Fibroblast of lung (primary cell): ENCODE measurements around the gene ZNF853. TPM values are rescaled to one million over a fixed set of nuclear protein-coding genes. Genes with fewer than 3 reads are reported as not detected.

Experiments
- DNase-seq, 2 donors: peaks; one replicate each; pipeline versions ENCODE4 v3.0.0 to v3.0.0-alpha.2; 2010; ENCODE audit warnings: low read depth in 2 of 2
- H2AFZ ChIP-seq: 2 replicates; pipeline ENCODE4 v1.5.1; 2012; ENCODE audit warnings: low read length, control low read depth, inconsistent platforms
- H3K27ac ChIP-seq: 2 replicates; pipeline ENCODE4 v1.5.1; 2011; ENCODE audit warnings: low read length, control low read depth; ENCODE audit not compliant: insufficient read depth
- H3K27me3 ChIP-seq: 2 replicates; pipeline ENCODE4 v1.5.1; 2011; ENCODE audit warnings: mild to moderate bottlenecking, low read length; ENCODE audit not compliant: control insufficient read depth, insufficient read depth
- H3K36me3 ChIP-seq: 2 replicates; pipeline ENCODE4 v1.5.1; 2011; ENCODE audit warnings: low read length; ENCODE audit not compliant: control insufficient read depth, insufficient read depth
- H3K4me1 ChIP-seq: 2 replicates; pipeline ENCODE4 v1.5.1; 2011; ENCODE audit warnings: low read length; ENCODE audit not compliant: control insufficient read depth, insufficient read depth; ENCODE audit errors: extremely low read depth
- H3K4me2 ChIP-seq: 2 replicates; pipeline ENCODE4 v1.5.1; 2011; ENCODE audit warnings: low read length, control low read depth; ENCODE audit not compliant: insufficient read depth; ENCODE audit errors: extremely low read depth
- H3K4me3 ChIP-seq, 4 experiments: fragments of 200-600 bp in 1 of 4; sonication (generic) in 1 of 4; replicated peaks in 1 of 4; 2 replicates each; pipeline ENCODE4 v1.5.1; 2011 to 2016; ENCODE audit warnings: low read length in 4 of 4, low read depth in 3 of 4, mild to moderate bottlenecking in 3 of 4, control low read depth in 2 of 4, inconsistent platforms in 1 of 4, mixed read lengths in 1 of 4; ENCODE audit not compliant: insufficient read depth in 1 of 4; ENCODE audit errors: control extremely low read depth in 1 of 4
- H3K79me2 ChIP-seq: 2 replicates; pipeline ENCODE4 v1.5.1; 2012; ENCODE audit warnings: mild to moderate bottlenecking, low read length, inconsistent platforms; ENCODE audit not compliant: control insufficient read depth, insufficient read depth
- H3K9ac ChIP-seq: 2 replicates; pipeline ENCODE4 v1.5.1; 2011; ENCODE audit warnings: mild to moderate bottlenecking, low read length, control low read depth; ENCODE audit not compliant: insufficient read depth
- H3K9me3 ChIP-seq: 2 replicates; pipeline ENCODE4 v1.5.1; 2012; ENCODE audit warnings: low read depth, low read length; ENCODE audit not compliant: control insufficient read depth, insufficient read depth
- H4K20me1 ChIP-seq: 2 replicates; pipeline ENCODE4 v1.5.1; 2011; ENCODE audit warnings: low read length; ENCODE audit not compliant: control insufficient read depth, insufficient read depth; ENCODE audit errors: extremely low read depth
- EZH2 ChIP-seq: IDR thresholded peaks from 2 replicates; pipeline ENCODE4 v1.5.1; 2012; ENCODE audit warnings: low read length, control low read depth, mild to moderate bottlenecking; ENCODE audit errors: missing control alignments
- polyA plus RNA-seq, 2 donors: library from polyadenylated mRNA; depleted of rRNA in 1 of 2; stranded (reverse) in 1 of 2; unstranded in 1 of 2; fragments of >200 nt; gene quantifications; 2 replicates each; pipeline ENCODE4 v1.2.1, GENCODE V29; 2011 to 2012; ENCODE audit warnings: missing spikeins in 1 of 2
- total RNA-seq: library from RNA; depleted of rRNA; stranded (reverse); fragments of >200 nt; gene quantifications from 2 replicates; pipeline ENCODE4 v1.2.1, GENCODE V29; 2014
- TF ChIP-seq, protein P1 (sequence below), 2 donors: IDR thresholded peaks in 1 of 2; conservative IDR thresholded peaks in 1 of 2; 1 replicate in 1 of 2; 2 replicates in 1 of 2; pipeline ENCODE4 v1.5.1; 2011 to 2012; ENCODE audit warnings: low read length in 2 of 2, control low read depth in 1 of 2, inconsistent platforms in 1 of 2, low read depth in 1 of 2, mild to moderate bottlenecking in 1 of 2

The ZNF853 gene
- total and polyA plus RNA-seq, 2 donors (not counting 1 experiment from before 2014, with no cell fraction given): 0.05 to 0.66 TPM

DNA sequence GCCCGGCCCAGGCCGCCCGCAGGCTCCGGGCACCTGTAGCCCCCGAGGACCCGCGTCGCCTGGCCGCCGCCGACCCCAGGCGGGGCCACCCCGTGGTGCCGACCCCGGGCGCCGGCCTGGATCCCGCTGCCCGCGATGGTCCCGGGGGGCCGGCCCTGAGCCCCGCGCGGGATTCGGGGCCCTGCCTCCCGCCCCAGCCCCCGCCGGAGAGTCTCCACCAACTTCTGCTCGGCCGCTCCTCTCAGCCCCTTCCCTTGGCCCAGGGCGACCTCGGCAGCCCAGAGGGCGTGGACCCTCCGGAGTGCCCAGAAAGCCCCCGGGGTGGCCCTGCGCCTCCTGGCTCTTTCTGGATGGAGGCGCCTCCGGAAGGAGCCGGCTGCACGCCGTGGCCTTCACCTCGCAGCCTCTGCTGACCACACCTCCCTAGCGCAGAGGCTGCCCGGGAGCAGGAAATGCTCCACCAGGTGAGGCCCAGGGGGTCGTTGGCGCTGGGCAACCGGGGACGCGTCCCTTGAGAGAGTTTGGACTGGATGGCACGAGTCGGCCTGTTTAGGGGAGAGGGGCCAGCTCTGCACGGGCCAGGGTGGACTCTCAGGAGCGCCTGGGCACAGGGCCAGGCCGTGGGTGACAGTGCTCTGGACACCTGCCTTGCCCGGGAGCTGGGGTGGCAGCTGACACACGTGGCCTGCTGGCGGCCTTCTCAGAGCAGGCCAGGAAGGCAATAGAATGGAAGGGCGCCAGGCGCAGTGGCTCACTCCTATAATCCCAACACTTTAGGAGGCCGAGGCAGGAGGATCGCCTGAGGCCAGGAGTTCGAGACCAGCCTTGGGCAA lies 529 bp downstream of the ZNF853 start:
- Histone ChIP-seq H3K27ac (no peak overlapping the region), H3K9ac (no peak overlapping the region), H3K4me1 (no peaks in the 10 kb centered on the region), H4K20me1 (no peaks in the 10 kb centered on the region), H3K27me3 (peaks cover 23% of the 10 kb centered on the region), H3K4me3 (peak overlapping the region in 2 of 4 experiments; percentile 29 to 42), H2AFZ (no peak overlapping the region), H3K36me3 (no peaks in the 10 kb centered on the region), H3K4me2 (peak overlapping the region; percentile 54), H3K9me3 (no peaks in the 10 kb centered on the region), H3K79me2 (no peaks in the 10 kb centered on the region)
- TF ChIP-seq, protein P1, sequence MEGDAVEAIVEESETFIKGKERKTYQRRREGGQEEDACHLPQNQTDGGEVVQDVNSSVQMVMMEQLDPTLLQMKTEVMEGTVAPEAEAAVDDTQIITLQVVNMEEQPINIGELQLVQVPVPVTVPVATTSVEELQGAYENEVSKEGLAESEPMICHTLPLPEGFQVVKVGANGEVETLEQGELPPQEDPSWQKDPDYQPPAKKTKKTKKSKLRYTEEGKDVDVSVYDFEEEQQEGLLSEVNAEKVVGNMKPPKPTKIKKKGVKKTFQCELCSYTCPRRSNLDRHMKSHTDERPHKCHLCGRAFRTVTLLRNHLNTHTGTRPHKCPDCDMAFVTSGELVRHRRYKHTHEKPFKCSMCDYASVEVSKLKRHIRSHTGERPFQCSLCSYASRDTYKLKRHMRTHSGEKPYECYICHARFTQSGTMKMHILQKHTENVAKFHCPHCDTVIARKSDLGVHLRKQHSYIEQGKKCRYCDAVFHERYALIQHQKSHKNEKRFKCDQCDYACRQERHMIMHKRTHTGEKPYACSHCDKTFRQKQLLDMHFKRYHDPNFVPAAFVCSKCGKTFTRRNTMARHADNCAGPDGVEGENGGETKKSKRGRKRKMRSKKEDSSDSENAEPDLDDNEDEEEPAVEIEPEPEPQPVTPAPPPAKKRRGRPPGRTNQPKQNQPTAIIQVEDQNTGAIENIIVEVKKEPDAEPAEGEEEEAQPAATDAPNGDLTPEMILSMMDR (conservative IDR thresholded peaks at IDR 0.05 in 1 of 2, IDR thresholded peaks at IDR 0.05 in 1 of 2; ENCODE audit: low read depth in 1 of 2, low read length in 2 of 2): no peak
- peak; percentile 92 for TF ChIP-seq EZH2
- DNase-seq: peak in 1 of 2 donors; percentile 13

DNA sequence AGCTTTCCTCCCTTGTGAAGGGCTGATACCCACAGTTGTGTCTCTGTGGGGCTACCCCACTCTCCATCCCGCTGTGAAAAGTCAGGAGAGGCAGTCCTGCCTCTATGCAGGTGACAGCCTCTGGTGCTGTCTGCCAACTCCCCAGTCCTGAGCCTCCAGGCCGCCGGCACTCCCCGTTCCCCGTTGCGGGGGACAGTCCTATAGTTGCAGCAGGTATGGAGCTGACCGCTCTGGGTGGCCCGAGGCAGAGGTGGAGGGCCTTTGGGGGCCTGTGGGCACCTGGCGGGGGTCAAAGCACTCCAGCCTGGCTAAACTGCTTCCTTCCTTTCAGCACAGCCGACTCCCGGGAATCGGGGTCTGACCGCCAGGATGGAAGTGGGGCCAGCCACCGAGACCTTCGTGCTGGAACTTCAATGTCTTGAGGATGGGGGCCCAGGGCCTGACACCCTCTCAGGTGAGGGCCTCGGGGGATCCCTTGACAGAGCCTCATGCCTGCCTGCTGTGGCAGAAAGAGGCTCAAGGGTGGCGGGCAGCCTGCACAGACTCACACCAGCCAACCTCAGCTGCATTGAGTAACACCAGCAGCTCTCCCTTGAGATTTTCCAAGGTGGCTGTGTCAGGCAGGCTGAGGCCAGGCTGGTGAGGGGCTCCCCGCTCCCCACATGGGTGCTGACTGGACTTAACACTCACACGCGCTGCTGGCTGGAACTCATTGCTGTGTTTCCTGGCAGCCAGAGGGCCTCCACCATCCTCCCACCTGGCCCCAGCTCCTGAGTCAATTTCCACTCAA lies 1.6 kb downstream of the ZNF853 start:
- no peaks in the 10 kb centered on the region for H4K20me1 ChIP-seq
- no peaks in the 10 kb centered on the region for H3K9me3 ChIP-seq
- no peak overlapping the region for H2AFZ ChIP-seq
- no peaks in the 10 kb centered on the region for H3K4me1 ChIP-seq
- H3K79me2 ChIP-seq: no peaks in the 10 kb centered on the region
- H3K4me3 ChIP-seq: no peak overlapping the region
- no peak for DNase-seq
- H3K36me3 ChIP-seq: no peaks in the 10 kb centered on the region
- TF ChIP-seq, protein P1 (conservative IDR thresholded peaks at IDR 0.05 in 1 of 2, IDR thresholded peaks at IDR 0.05 in 1 of 2; ENCODE audit: low read depth in 1 of 2, low read length in 2 of 2): no peak
- TF ChIP-seq EZH2: no peak
- no peak overlapping the region for H3K27ac ChIP-seq
- peaks cover 23% of the 10 kb centered on the region for H3K27me3 ChIP-seq
- no peak overlapping the region for H3K9ac ChIP-seq
- H3K4me2 ChIP-seq: no peak overlapping the region

DNA sequence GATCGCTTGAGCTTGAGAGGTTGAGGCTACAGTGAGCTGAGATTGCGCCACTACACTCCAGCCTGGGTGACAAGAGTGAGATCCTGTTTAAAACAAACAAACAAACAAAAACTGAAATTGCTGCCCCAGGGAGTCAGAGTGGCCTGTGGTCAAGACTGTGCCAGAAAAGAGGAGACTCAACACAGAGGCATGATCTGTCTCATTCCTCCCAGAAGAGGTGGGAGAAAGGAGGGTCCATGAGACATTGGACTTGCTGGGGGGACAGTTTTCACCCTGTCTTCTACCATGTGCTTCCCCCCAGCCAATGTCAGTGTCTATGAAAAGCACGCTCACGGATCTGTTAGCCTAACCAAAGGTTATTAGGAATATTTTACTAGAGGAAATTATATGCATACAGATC lies 3.2 kb downstream of the ZNF853 start:
- Histone ChIP-seq H3K79me2 (no peaks in the 10 kb centered on the region), H3K9me3 (no peaks in the 10 kb centered on the region), H3K27ac (no peak overlapping the region), H3K4me2 (no peak overlapping the region), H3K4me3 (no peak overlapping the region), H2AFZ (no peak overlapping the region), H3K4me1 (no peaks in the 10 kb centered on the region), H3K9ac (no peak overlapping the region), H4K20me1 (no peaks in the 10 kb centered on the region), H3K36me3 (no peaks in the 10 kb centered on the region), H3K27me3 (peaks cover 23% of the 10 kb centered on the region)
- TF ChIP-seq EZH2: no peak
- TF ChIP-seq, protein P1 (conservative IDR thresholded peaks at IDR 0.05 in 1 of 2, IDR thresholded peaks at IDR 0.05 in 1 of 2; ENCODE audit: low read depth in 1 of 2, low read length in 2 of 2): no peak
- DNase-seq: peak in 1 of 2 donors; percentile 30
